ENCODE results near the gene CLDN9. TPM values are rescaled to one million over a fixed set of nuclear protein-coding genes. Genes with fewer than 3 reads are reported as not detected.

The CLDN9 gene
- total RNA-seq, 6 experiments from 2014 or later: 0.25 to 1.7 (median 0.92) TPM

GRCh38 chr16:3038896-3039295 is 26.2 kb downstream of the CLDN9 start:
- Histone ChIP-seq H3K27ac (no peak overlapping the region), H3K4me1 (peaks cover 0 to 3% (median 0%) of the 10 kb centered on the region in 4 donors), H3K27me3 (peaks cover 0 to 15% of the 10 kb centered on the region in 2 donors), H3K4me3 (no peak overlapping the region), H3K36me3 (no peaks in the 10 kb centered on the region), H3K9me3 (no peaks in the 10 kb centered on the region)
- intact Hi-C loops (cut with DNase I): no loop called here
- WGBS (ENCODE audit: insufficient coverage, low coverage, low lambda C conversion rate, missing lambda C conversion rate): 70% methylated on average over 2 of the region's 5 CpGs
- ATAC-seq (peak in 1 of 4 donors; percentile 6), DNase-seq (no peak)
- TF ChIP-seq CTCF (IDR thresholded peaks at IDR 0.05): no peak

- Histone ChIP-seq H3K27me3 (peaks cover 0 to 29% of the 10 kb centered on the region in 2 donors), H3K4me3 (no peak overlapping the region), H3K4me1 (peaks cover 0 to 16% (median 0%) of the 10 kb centered on the region in 4 donors), H3K27ac (no peak overlapping the region), H3K9me3 (no peaks in the 10 kb centered on the region), H3K36me3 (no peaks in the 10 kb centered on the region)
- DNase-seq (no peak), ATAC-seq (no peak)
- WGBS (ENCODE audit: insufficient coverage, low coverage, low lambda C conversion rate, missing lambda C conversion rate): 79% methylated on average over 3 of the region's 3 CpGs
- TF ChIP-seq CTCF (IDR thresholded peaks at IDR 0.05): no peak
- no peak for TF ChIP-seq POLR2A (IDR thresholded peaks at IDR 0.05)
- intact Hi-C loops (cut with DNase I): no loop called here
These were observed 29.7 kb downstream of the CLDN9 start for GRCh38 chr16:3042376-3042775.

- ATAC-seq (no peak), DNase-seq (no peak)
- Histone ChIP-seq H3K27me3 (peaks cover 0 to 25% of the 10 kb centered on the region in 2 donors), H3K9me3 (no peaks in the 10 kb centered on the region), H3K36me3 (no peaks in the 10 kb centered on the region), H3K4me3 (no peak overlapping the region), H3K27ac (no peak overlapping the region), H3K4me1 (peaks cover 0 to 16% (median 0%) of the 10 kb centered on the region in 4 donors)
- intact Hi-C loops (cut with DNase I): no loop called here
- WGBS (ENCODE audit: insufficient coverage, low coverage, low lambda C conversion rate, missing lambda C conversion rate): 78% methylated on average over 6 of the region's 6 CpGs
- TF ChIP-seq POLR2A (IDR thresholded peaks at IDR 0.05) (no peak), CTCF (IDR thresholded peaks at IDR 0.05) (no peak)
These were observed 32.0 kb downstream of the CLDN9 start for GRCh38 chr16:3044708-3045107.

- H3K4me1 ChIP-seq: peaks cover 0 to 16% (median 0%) of the 10 kb centered on the region in 4 donors
- TF ChIP-seq CTCF (IDR thresholded peaks at IDR 0.05) (no peak), POLR2A (IDR thresholded peaks at IDR 0.05) (no peak)
- peaks cover 0 to 25% of the 10 kb centered on the region in 2 donors for H3K27me3 ChIP-seq
- intact Hi-C loops (cut with DNase I): no loop called here
- no peak within 1 kb of the TSS for H3K27ac ChIP-seq
- peak; percentile 36 to 68 (median 43) for ATAC-seq
- H3K4me3 ChIP-seq: peak within 1 kb of the TSS; percentile 21 to 40 (median 26)
- H3K9me3 ChIP-seq: no peaks in the 10 kb centered on the region
- no peak for DNase-seq
- no peaks in the 10 kb centered on the region for H3K36me3 ChIP-seq
- WGBS (ENCODE audit: insufficient coverage, low coverage, low lambda C conversion rate, missing lambda C conversion rate): under 1% methylated on average over 28 of the region's 86 CpGs
These were observed 33.3 kb downstream of the CLDN9 start, which contains the start of gene MMP25 for GRCh38 chr16:3045758-3046640. MMP25 (plus strand) TSS chr16:3046561; CDS start chr16:3046918, 357 bp downstream.

All from right lobe of liver (tissue), 6 donors.